Stimulated activated CD4-positive, alpha-beta T cell treated with anti-CD3 and anti-CD28 coated beads, Interleukin-1b, Interleukin-23, amount 100 ng/mL, for 1 hour (primary cell): ENCODE measurements around the gene PROB1.
A peak's percentile ranks its signal among the peaks of the same experiment; 100 is the strongest.

ENCODE experiments used
- DNase-seq, 2 donors: peaks; one replicate each; pipeline ENCODE4 v3.0.0-alpha.2; 2020; ENCODE audit warnings: low read depth in 2 of 2

PROB1 gene

DNA sequence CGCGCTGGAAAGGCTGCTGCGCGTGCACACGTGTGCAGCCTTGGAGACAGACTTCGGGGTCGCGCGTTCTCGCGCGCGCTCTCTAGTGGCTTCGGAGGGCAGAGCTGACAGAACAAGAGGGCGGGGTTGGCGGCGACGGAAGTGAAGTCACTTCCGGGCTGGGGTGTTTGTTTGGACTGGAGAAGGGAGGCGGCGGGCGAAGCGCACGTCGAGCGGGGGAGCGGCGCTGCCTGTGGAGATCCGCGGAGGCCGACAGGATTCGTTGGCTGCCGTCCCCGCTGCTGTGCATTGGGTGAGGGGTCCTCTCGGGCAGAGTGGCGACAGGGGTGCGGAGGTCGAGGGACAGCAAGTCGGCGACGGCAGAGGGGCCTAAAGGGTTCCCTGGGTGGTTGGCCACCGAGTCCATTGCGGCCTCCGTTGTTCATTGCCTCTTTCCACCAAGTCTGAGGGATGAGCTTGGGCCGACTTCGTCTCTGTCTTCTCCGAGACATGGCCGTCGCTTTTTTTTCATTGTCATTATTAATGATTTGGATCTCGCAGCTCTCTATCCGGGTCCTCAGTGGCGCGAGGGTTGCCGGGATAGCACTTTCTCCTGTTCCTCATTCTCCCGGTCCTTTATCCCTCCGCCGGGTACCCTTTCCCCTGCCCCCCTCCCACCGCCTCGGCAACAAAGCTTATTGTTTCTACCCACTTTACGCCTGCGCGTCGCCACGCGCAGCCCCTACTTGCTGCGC, 53.0 kb downstream of the PROB1 start, which contains the start of gene PAIP2:
TSS of gene PAIP2 (plus strand) at position 166 of the 734 bp plus-strand sequence. CDS start 21,931 bp downstream, outside the sequence.
- peak; percentile 90 to 95 for DNase-seq

GRCh38 chr5:139341187-139341688, 53.7 kb downstream of the PROB1 start:
- DNase-seq = no peak
